8988T (cell line): ENCODE data around the gene PTPN9.
"Not testable (repeated sequence)": the region's sequence is repeated elsewhere in the genome, so short reads cannot be mapped to it uniquely, and the experiment has no call there.

Source experiments
- DNase-seq: peaks from one replicate; pipeline ENCODE4 v3.0.0; 2011

Gene PTPN9

GRCh38 chr15:75530169-75530568 is 48.9 kb downstream of the PTPN9 start:
- DNase-seq = no peak

DNA sequence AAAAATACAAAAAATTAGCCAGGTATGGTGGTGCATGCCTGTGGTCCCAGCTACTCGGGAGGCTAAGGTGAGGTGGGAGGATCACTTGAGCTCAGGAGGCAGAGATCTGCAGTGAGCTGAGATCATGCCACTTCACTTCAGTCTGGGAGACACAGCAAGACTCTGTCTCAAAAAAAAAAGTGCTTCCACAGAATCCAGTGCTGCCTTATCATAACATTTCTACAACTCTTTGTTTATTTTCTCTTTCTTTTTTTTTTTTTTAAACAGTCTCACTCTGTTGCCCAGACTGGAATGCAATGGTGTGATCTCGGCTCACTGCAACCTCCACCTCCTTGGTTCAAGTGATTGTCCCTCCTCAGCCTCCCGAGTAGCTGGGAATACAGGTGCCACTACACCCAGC is 53.4 kb downstream of the PTPN9 start:
- not testable (repeated sequence) for DNase-seq

DNA sequence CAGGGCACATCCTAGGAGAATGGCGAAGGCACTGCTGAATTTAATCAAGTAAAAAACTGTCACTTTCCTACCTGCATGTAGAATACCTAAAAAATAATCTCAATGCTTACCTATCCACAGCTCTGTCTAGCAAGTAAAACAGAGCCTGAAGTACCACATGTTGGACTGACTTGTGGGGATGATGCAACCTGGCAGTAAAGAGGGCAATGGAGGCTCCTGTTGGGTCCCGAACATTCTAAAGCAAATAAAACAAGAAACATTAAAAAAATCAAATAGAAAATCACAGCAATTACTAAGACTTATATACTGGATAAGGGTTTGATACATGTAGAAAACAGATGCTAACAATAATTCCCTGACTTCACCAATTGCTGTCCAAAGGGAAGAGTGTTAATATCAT is 56.1 kb downstream of the PTPN9 start:
- no peak for DNase-seq

DNA sequence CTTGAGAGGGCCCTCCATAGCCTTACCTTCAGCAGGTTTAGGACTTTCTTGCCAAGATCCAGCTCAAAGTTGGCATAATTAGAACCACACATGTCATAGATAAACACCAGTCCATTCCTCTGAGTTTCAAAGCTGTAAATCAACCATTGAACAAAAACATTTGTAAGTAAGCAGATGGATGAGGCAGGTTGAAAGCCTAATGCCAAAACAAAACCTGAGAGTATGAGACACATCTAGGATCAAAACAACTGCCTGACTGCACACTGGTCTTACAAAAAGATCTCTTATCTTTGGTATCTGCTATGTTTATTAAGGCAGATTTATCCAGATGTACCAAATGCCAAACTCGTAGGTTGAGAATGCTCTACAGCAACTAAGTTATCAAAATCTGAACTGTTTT is 61.9 kb downstream of the PTPN9 start:
- no peak for DNase-seq

DNA sequence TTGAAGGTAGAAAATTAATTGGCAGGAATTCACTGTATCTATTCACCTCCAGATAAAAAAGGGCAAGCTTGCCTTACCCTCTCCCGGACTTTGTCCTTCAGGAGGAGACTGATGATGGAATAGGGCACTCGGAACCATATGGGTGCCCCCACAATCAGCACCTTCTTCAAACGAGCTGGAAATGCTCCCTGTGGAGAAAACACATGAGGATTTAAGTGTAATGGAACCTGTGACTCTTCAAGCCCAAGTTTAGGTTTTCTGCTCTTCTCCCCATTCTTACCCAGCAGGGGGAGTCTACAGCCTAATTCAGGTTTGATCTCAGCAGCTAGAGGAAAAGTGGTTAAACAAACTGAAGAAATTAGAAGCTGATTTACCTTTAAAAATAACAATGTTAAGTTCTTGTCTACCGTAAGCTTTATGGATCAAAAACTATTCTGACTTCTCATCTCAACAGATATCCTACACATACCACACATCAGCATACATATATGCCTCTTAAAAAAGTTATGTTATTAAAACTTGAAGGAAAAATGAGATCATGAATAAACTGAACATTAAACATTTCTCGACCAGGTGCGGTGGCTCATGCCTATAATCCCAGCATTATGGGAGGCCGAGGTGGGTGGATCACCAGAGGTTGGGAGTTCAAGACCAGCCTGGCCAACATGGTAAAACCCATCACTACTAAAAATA is 70.1 kb downstream of the PTPN9 start:
- DNase-seq = peak; percentile 18

DNA sequence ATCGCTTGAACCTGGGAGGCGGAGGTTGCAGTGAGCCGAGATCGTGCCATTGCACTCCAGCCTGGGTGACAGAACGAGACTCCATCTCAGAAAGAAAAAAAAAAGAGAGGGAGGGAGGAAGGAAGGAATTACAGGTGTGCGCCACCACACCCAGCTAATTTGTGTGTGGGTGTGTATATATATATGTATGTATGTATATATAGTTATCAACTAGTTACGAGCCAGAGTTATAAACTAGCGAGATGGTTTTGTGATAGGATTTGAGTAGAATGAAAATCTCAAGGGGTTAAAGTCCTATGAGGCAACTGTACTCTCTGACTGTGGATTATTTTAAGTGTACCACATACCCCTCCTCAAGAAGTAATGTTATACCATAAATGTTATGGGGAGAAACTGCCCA is 76.8 kb downstream of the PTPN9 start:
- no peak for DNase-seq

DNA sequence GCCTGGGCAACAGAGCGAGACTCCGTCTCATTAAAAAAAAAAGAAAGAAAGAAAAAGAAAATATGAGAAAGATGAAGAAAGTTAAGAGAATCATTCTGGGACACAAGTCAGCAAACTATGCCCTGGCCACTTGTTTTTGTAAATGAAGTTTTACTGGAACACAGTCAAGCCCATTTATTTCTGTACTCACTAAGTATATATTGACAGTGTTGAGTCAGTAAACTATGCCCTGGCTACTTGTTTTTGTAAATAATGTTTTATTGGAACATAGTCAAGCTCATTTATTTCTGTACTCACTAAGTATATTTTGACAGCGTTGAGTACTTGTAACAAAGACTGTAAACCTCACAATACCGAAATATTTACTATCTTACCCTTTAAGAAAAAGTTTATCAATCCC is 85.4 kb downstream of the PTPN9 start:
- DNase-seq = no peak

- DNase-seq = no peak
These were observed 95.2 kb downstream of the PTPN9 start for GRCh38 chr15:75483961-75484360.

GRCh38 chr15:75483556-75483955 is 95.6 kb downstream of the PTPN9 start:
- DNase-seq = not testable (repeated sequence)

DNA sequence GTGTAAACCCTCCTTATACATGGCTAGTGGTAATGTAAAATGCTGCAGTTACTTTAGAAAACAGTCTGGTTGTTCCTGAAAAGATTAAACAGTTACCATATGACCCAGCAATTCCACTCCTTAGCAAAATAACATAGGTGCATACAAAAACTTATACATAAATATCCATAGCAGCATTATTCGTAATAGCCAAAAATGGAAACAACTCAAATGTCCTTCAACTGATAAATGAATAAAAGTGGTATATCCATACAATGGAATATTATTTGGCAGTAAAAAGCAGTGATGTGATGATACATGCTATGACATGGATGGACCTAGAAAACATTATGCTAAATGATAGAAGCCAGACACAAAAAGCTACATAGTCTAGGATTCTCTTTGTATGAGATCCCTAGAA is 96.0 kb downstream of the PTPN9 start:
- DNase-seq = no peak

- DNase-seq = not testable (repeated sequence)
These were observed 98.7 kb downstream of the PTPN9 start for GRCh38 chr15:75480463-75480862.

DNA sequence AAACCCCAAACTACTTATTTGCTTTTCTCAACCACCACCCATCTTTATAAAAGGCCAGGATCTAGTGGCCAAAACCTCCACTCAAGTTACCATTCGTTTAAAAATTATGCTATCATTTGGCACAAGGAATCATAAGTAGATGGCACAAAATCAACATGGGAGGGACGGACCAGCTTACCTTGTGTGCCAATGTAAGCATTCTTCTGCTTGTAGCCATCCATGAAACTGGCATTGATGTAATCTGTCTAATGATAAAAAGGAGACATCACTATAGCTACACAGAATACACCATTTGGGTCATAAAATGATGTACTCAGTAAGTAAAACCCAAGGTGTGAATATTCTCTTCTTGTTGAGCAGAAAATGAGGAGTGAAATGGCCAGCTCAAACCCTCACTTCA is 99.4 kb downstream of the PTPN9 start:
- no peak for DNase-seq

GRCh38 chr15:75477094-75477493 is 102.0 kb downstream of the PTPN9 start:
- DNase-seq = not testable (repeated sequence)

- DNase-seq = no peak
These were observed 110.1 kb downstream of the PTPN9 start for GRCh38 chr15:75468913-75469598.

GRCh38 chr15:75460646-75461045 is 118.5 kb downstream of the PTPN9 start:
- no peak for DNase-seq

DNA sequence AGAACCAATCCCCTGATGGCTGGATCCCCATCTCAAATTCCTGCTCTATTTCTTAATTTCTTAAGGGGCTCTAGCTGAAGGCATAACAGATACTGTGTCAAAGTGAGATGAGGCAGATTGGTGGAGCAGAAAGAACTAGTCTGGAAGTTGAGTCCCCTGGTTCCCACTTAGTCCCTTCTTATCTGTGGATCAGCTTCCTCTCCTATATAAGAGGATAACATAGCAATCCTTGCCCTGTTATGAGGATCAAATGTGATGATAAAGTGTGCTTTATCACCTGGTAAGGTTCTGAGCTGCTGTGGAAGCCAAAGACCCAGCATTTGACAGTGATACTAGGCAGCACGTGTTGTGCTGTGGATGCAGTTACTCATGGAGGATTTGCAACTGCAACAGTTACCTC is 119.5 kb downstream of the PTPN9 start:
- no peak for DNase-seq

- no peak for DNase-seq
These were observed 122.4 kb downstream of the PTPN9 start for GRCh38 chr15:75456710-75457109.

DNA sequence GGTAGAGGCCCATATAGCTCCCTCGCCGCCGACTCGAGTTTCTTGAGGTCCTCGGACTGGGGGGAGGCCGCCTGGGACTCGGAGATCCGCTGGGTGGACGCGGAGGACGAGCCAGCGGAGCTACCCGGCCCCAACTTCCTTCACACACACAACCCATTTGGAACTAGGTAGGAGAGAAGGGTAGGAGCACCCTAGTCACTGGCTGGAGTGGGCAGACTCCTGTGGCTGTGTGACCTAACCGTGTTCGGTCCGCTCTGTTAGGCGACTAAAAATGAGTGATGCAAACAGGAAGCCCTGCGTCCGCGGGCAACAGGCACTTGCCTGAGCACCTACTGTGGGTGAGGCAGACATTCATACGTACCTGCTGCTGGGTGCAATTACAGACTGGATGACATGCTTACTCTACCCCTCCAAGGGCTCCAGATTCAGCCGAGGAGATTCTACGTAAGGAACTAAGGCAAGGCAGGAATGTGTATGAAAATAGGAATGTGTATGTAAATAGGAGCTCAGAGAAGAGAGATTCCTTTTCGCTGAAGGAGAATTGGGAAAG is 123.1 kb downstream of the PTPN9 start:
- peak; percentile 38 for DNase-seq

DNA sequence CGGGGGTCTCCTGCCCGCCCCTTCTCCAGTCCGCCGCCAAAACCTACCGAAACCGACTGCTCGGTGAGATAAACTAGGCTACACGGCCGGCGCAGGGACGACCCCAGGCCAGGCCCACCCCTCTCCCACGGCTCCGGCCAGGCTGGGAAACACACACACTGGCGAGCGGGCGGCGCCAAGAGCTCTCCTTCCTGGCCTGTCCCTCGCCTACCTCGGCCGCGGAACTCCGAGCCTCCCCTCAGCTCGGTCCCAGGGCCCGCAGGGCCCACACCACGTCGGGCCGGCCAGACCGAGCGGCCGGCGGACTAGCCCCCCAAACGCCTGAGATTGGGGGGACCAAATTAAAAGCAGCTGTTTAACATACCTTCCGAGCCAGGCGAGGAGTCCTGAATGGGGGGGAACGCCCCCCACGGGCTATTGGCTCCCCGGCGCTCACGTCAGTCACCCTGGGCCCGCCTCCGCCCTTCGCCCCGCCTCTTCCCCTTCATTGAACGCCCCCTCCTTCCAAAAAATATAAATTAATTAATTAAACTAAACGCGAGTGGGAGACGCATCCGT is 123.6 kb downstream of the PTPN9 start:
- DNase-seq = peak; percentile 87

DNA sequence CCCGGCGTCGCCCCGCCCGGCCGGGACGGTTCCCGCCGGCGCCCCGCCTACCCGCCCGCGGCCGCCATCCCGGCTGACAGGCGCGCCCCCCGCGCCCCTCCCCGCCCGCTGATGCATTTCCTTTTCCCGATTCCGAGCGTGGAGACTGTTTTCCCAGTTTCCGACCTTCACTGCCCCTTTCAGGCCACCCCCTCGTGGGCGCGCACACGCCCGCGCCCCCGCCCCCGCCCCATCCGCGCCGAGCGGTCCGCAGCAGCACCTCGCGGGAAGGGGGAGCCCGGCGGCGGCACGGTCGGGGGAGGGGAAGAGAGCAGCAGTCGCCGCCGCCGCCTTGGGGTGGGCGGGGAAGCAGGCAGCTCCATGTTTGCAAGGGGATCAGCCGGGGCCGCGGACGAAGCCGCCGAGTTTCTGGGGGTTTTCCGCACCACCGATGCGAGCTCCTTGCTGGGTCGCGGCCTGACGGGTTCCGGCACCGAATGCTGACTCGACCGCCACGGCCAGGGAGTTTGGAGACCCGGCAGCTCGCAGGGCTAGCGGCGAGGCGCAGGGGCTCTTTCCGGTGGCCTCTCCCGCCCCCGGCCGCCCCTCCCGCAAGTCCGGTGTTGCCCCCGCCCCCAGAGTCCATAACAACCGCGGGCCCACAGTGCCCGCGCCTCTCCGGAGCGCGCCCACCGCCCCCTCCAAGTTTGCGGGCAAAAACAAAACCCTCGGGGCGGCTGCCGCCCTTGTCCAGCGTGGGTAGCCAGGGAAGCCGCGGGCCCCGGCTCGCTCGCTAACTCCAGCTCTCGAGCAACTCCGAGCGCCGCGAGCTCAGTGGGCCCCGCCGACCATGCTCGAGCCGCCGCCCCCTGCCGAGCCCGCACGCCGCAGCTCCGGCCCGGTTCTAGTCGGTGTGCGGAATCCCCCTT is 124.4 kb downstream of the PTPN9 start:
- DNase-seq = peak; percentile 54

DNA sequence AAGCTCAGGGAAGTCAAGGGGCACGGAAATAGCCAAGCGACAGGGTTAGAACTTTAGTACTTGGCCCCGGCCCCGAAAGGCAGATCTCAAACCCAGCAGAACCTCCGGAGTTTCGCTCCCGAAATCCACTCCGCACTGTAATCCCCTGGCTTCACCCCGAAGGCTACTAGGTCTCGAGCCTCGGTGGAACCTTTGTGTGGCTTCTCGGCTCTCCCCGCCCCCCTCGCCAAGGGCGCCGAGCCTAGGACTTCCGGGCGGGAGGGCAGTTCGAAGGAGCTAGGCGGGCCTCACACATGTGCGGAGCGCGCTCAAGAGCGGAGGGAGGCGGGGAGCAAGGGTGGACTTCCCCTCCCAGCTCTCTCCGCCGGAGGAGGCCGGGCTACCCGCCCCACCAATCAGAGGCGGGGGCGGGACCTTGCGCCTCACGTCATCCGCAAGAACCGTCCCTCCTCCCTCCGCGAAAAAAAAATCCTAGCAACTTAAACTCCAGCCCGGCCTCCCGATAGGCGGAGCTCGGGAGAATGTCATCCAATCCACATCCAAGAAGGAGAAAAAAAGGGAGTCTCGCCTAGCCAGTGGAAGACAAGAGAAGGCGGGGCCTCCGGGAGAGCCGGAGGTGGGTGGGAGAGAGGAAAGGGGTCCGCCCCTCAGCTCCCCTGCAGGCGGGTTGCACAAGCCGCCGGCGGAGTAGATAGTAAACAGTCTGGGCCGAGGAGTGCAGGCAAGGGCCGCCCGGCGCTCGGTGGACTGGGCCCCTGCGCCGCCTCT is 125.2 kb downstream of the PTPN9 start:
- DNase-seq = peak; percentile 81
